Measurements from ENCODE around the gene PRKCE. TPM values are rescaled to one million over a fixed set of nuclear protein-coding genes. Genes with fewer than 3 reads are reported as not detected.

Gene PRKCE
- total and polyA plus RNA-seq, 2 donors (not counting 1 experiment from before 2014, with no cell fraction given), result 23.6 to 271 TPM

GRCh38 chr2:46200100-46200690 lies 548.7 kb downstream of the PRKCE start:
- no peak overlapping the region for H3K9ac ChIP-seq (ENCODE audit: low read length)
- ChIA-PET CTCF (interaction anchor here (1.1 kb wide), 1 partner anchor 155 kb away, joined by 3 read pairs; no protein-coding TSS in a partner anchor), POLR2A (no interaction called here)
- DNase-seq, result no peak
- ATAC-seq (ENCODE audit: low read depth), result no peak
- Mint-ChIP-seq H3K9me3 (ENCODE audit: insufficient read depth) (no peaks in the 10 kb centered on the region), H3K4me1 (peaks cover 5% of the 10 kb centered on the region), H3K27me3 (peaks cover 4% of the 10 kb centered on the region), H3K27ac (no peak overlapping the region), H3K4me3 (no peak overlapping the region)
- H3K79me2 ChIP-seq (ENCODE audit: control insufficient read depth, insufficient read depth, low read length), result no peaks in the 10 kb centered on the region
- no peaks in the 10 kb centered on the region for H4K20me1 ChIP-seq (ENCODE audit: control insufficient read depth, insufficient read depth, low read length, poor library complexity, severe bottlenecking)
- no peaks in the 10 kb centered on the region for H3K4me1 ChIP-seq (ENCODE audit: control insufficient read depth in 2 of 2, insufficient read depth in 2 of 2, low read length in 2 of 2)
- no peak overlapping the region for H3K4me2 ChIP-seq (replicated peaks; ENCODE audit: low read depth, low read length, poor library complexity, severe bottlenecking)
- H3K27ac ChIP-seq (ENCODE audit: low read length in 2 of 2), result no peak overlapping the region
- TF ChIP-seq EZH2 (IDR thresholded peaks at IDR 0.05; ENCODE audit: borderline replicate concordance, insufficient read depth, low read depth, low read length, poor library complexity, severe bottlenecking) (no peak), CTCF (IDR thresholded peaks at IDR 0.05) (no peak)
- WGBS (ENCODE audit: insufficient coverage), result 92% methylated on average over 1 of the region's 1 CpG
- intact Hi-C loops (cut with micrococcal nuclease), result no loop called here
- H3K27me3 ChIP-seq (replicated peaks in 1 of 4; ENCODE audit: control extremely low read depth in 1 of 4, control insufficient read depth in 3 of 4, insufficient read depth in 4 of 4, low read length in 3 of 4), result no peaks in the 10 kb centered on the region
- peaks cover 0 to 8% (median 0%) of the 10 kb centered on the region in 3 donors for H3K9me3 ChIP-seq (ENCODE audit: control extremely low read depth in 1 of 3, control insufficient read depth in 2 of 3, insufficient read depth in 1 of 3, low read length in 2 of 3)
- no peak overlapping the region for H3K4me3 ChIP-seq (ENCODE audit: control extremely low read depth in 1 of 5, extremely low read depth in 1 of 5, insufficient read depth in 1 of 5, low read depth in 2 of 5, low read length in 4 of 5)
- H3K36me3 ChIP-seq (replicated peaks in 1 of 2; ENCODE audit: control extremely low read depth in 1 of 2, control insufficient read depth in 1 of 2, extremely low read depth in 1 of 2, insufficient read depth in 2 of 2, low read length in 1 of 2), result no peaks in the 10 kb centered on the region
- H2AFZ ChIP-seq (ENCODE audit: insufficient read depth, low read depth, low read length, poor library complexity, severe bottlenecking), result no peak overlapping the region

GRCh38 chr2:46200861-46201605 lies 549.6 kb downstream of the PRKCE start:
- no peak overlapping the region for H3K4me3 ChIP-seq (ENCODE audit: control extremely low read depth in 1 of 5, extremely low read depth in 1 of 5, insufficient read depth in 1 of 5, low read depth in 2 of 5, low read length in 4 of 5)
- peaks cover 0 to 8% (median 0%) of the 10 kb centered on the region in 3 donors for H3K9me3 ChIP-seq (ENCODE audit: control extremely low read depth in 1 of 3, control insufficient read depth in 2 of 3, insufficient read depth in 1 of 3, low read length in 2 of 3)
- DNase-seq (no peak), ATAC-seq (ENCODE audit: low read depth) (no peak)
- CTCF ChIA-PET, result no interaction called here
- no peaks in the 10 kb centered on the region for H4K20me1 ChIP-seq (ENCODE audit: control insufficient read depth, insufficient read depth, low read length, poor library complexity, severe bottlenecking)
- Mint-ChIP-seq H3K9me3 (ENCODE audit: insufficient read depth) (no peaks in the 10 kb centered on the region), H3K4me1 (peaks cover 5% of the 10 kb centered on the region), H3K27me3 (peaks cover 4% of the 10 kb centered on the region), H3K27ac (no peak overlapping the region), H3K4me3 (no peak overlapping the region)
- no peaks in the 10 kb centered on the region for H3K79me2 ChIP-seq (ENCODE audit: control insufficient read depth, insufficient read depth, low read length)
- no peaks in the 10 kb centered on the region for H3K27me3 ChIP-seq (replicated peaks in 1 of 4; ENCODE audit: control extremely low read depth in 1 of 4, control insufficient read depth in 3 of 4, insufficient read depth in 4 of 4, low read length in 3 of 4)
- no peak overlapping the region for H3K9ac ChIP-seq (ENCODE audit: low read length)
- H3K36me3 ChIP-seq (replicated peaks in 1 of 2; ENCODE audit: control extremely low read depth in 1 of 2, control insufficient read depth in 1 of 2, extremely low read depth in 1 of 2, insufficient read depth in 2 of 2, low read length in 1 of 2), result no peaks in the 10 kb centered on the region
- POLR2A ChIA-PET, result no interaction called here
- no peak overlapping the region for H3K27ac ChIP-seq (ENCODE audit: low read length in 2 of 2)
- no peak overlapping the region for H2AFZ ChIP-seq (ENCODE audit: insufficient read depth, low read depth, low read length, poor library complexity, severe bottlenecking)
- TF ChIP-seq CTCF (IDR thresholded peaks at IDR 0.05) (no peak), EZH2 (IDR thresholded peaks at IDR 0.05; ENCODE audit: borderline replicate concordance, insufficient read depth, low read depth, low read length, poor library complexity, severe bottlenecking) (no peak)
- H3K4me1 ChIP-seq (ENCODE audit: control insufficient read depth in 2 of 2, insufficient read depth in 2 of 2, low read length in 2 of 2), result no peaks in the 10 kb centered on the region
- WGBS (ENCODE audit: insufficient coverage), result 91% methylated on average over 7 of the region's 7 CpGs
- intact Hi-C loops (cut with micrococcal nuclease), result no loop called here
- no peak overlapping the region for H3K4me2 ChIP-seq (replicated peaks; ENCODE audit: low read depth, low read length, poor library complexity, severe bottlenecking)
